AG09309 (cell line): Measurements from ENCODE around the gene TNNT2.

ENCODE experiments used
- DNase-seq: peaks from one replicate; pipeline ENCODE4 v3.0.0-alpha.2; 2010; ENCODE audit warnings: low read depth
- H3K4me3 ChIP-seq: 2 replicates; pipeline ENCODE4 v1.5.1; 2011; ENCODE audit warnings: mild to moderate bottlenecking, low read depth, low read length, moderate library complexity; ENCODE audit not compliant: control insufficient read depth
- TF ChIP-seq, protein P1 (sequence below): IDR thresholded peaks from 2 replicates; pipeline ENCODE4 v1.5.1; 2011; ENCODE audit warnings: mild to moderate bottlenecking, low read depth, low read length, inconsistent platforms; ENCODE audit not compliant: insufficient read depth, control insufficient read depth; ENCODE audit errors: missing control alignments

TNNT2 gene

DNA sequence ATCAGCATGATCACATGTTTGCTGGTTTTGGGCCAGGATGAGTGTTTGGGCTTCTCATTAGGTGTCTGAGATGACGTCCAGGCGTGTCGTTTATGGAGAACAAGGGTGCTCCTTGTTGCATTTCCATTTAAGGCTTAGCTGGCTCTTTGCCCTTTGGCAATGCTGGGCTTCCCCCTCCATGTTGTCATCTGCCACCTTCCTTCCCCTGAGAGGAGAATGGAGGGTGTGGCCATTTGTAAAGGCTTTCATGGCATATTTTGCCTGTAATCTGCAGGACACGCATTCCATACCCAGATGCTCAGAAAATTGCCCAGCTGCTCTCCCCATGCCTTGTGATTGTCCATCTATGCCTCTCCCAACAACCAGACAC, 66.5 kb downstream of the TNNT2 start:
- TF ChIP-seq, protein P1, sequence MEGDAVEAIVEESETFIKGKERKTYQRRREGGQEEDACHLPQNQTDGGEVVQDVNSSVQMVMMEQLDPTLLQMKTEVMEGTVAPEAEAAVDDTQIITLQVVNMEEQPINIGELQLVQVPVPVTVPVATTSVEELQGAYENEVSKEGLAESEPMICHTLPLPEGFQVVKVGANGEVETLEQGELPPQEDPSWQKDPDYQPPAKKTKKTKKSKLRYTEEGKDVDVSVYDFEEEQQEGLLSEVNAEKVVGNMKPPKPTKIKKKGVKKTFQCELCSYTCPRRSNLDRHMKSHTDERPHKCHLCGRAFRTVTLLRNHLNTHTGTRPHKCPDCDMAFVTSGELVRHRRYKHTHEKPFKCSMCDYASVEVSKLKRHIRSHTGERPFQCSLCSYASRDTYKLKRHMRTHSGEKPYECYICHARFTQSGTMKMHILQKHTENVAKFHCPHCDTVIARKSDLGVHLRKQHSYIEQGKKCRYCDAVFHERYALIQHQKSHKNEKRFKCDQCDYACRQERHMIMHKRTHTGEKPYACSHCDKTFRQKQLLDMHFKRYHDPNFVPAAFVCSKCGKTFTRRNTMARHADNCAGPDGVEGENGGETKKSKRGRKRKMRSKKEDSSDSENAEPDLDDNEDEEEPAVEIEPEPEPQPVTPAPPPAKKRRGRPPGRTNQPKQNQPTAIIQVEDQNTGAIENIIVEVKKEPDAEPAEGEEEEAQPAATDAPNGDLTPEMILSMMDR = no peak
- DNase-seq = no peak
- H3K4me3 ChIP-seq = no peak overlapping the region

DNA sequence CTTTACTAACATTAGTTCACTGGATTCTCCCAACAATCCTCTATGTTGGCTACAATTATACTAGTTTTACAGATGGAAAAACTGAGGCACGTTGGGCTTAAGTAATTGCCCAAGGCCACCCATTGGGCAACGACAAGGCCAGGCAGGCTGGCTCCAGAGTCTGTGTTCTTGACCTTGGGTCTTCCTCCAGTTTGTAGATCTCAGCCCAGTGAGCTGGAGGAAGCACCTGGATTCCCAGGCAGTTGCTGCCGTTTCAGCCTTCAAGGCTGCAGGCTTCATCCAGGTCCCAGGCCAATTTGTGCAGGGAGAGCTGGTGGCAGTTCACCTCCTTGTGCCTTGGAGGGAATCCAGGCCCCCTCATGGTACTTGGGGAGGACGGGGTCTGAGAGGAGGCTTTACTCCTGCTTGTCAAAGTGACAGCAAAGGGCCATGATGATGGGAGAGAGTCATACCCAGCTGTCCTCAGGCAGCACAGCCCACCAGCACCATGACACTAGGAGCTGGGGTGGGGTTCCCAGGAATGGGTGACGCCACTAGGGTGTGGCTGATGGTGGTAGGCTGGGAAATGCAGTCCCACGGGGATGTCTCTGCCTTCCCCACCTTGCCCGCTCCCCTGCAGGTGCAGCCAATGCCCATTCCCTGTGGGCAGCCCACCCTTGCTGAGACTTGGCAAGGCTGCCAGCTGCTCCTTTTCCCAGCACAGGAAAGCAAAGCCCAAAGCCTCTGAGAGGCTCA, 67.1 kb downstream of the TNNT2 start:
- TF ChIP-seq, protein P1 = no peak
- no peak overlapping the region for H3K4me3 ChIP-seq
- no peak for DNase-seq

DNA sequence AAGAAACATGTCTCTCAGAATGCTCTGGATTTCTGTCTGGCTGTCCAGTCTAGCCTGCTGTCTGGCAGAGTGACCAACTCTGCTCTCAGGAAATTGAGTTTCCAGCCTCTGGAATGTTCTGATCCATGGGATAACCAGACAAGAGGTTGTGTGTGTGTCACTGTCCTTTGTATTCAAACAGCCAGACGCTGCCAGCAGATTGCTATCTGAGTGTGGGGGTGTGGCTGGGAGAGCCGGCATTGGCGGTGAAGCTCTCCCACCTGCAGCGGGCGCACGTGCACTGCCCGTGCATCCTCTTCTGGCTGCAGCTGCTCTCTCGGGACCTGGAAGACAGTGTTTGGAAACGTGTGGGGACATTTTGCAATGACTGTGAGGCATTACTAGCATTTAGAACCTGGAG, 68.1 kb downstream of the TNNT2 start:
- no peak for DNase-seq
- TF ChIP-seq, protein P1 = no peak
- no peak overlapping the region for H3K4me3 ChIP-seq
